Activated T-cell treated with anti-CD3 and anti-CD28 coated beads, Interleukin-2, amount 50 U/mL, for 24 hours (primary cell): ENCODE data around the gene RAB11FIP5.

Source experiments
- DNase-seq: peaks from one replicate; pipeline ENCODE4 v3.0.0-alpha.2; 2020
- H3K27ac Mint-ChIP-seq: 2 replicates; pipeline ENCODE4 v1.8.0; 2020; ENCODE audit warnings: mild to moderate bottlenecking, mixed read lengths
- H3K27me3 Mint-ChIP-seq: 2 replicates; pipeline ENCODE4 v1.8.0; 2020; ENCODE audit warnings: mixed read lengths
- H3K36me3 Mint-ChIP-seq: 2 replicates; pipeline ENCODE4 v1.8.0; 2020; ENCODE audit warnings: low read depth, mixed read lengths
- H3K4me1 Mint-ChIP-seq: 2 replicates; pipeline ENCODE4 v1.8.0; 2020; ENCODE audit warnings: low read depth, mixed read lengths
- H3K4me3 Mint-ChIP-seq: 2 replicates; pipeline ENCODE4 v1.8.0; 2020; ENCODE audit warnings: mild to moderate bottlenecking, moderate library complexity, mixed read lengths
- H3K9me3 Mint-ChIP-seq: 2 replicates; pipeline ENCODE4 v1.8.0; 2020; ENCODE audit warnings: mixed read lengths

Gene RAB11FIP5

GRCh38 chr2:73083886-73084800 is 28.6 kb downstream of the RAB11FIP5 start:
- Mint-ChIP-seq H3K4me1 (no peaks in the 10 kb centered on the region), H3K27me3 (no peaks in the 10 kb centered on the region), H3K27ac (no peak overlapping the region), H3K9me3 (no peaks in the 10 kb centered on the region), H3K36me3 (no peaks in the 10 kb centered on the region), H3K4me3 (no peak overlapping the region)
- DNase-seq, result no peak

GRCh38 chr2:73082523-73083410 is 30.0 kb downstream of the RAB11FIP5 start:
- H3K4me3 Mint-ChIP-seq, result no peak overlapping the region
- no peaks in the 10 kb centered on the region for H3K36me3 Mint-ChIP-seq
- H3K27ac Mint-ChIP-seq, result no peak overlapping the region
- H3K9me3 Mint-ChIP-seq, result no peaks in the 10 kb centered on the region
- H3K27me3 Mint-ChIP-seq, result no peaks in the 10 kb centered on the region
- no peaks in the 10 kb centered on the region for H3K4me1 Mint-ChIP-seq
- DNase-seq, result no peak

- Mint-ChIP-seq H3K4me1 (no peaks in the 10 kb centered on the region), H3K27ac (no peak overlapping the region), H3K36me3 (no peaks in the 10 kb centered on the region), H3K27me3 (no peaks in the 10 kb centered on the region), H3K9me3 (no peaks in the 10 kb centered on the region), H3K4me3 (no peak overlapping the region)
- DNase-seq, result no peak
These were observed 31.5 kb downstream of the RAB11FIP5 start for GRCh38 chr2:73081181-73081671.

GRCh38 chr2:73080321-73081131 is 32.2 kb downstream of the RAB11FIP5 start:
- Mint-ChIP-seq H3K9me3 (no peaks in the 10 kb centered on the region), H3K36me3 (no peaks in the 10 kb centered on the region), H3K27me3 (no peaks in the 10 kb centered on the region), H3K4me1 (no peaks in the 10 kb centered on the region), H3K4me3 (no peak overlapping the region), H3K27ac (no peak overlapping the region)
- DNase-seq, result no peak

- Mint-ChIP-seq H3K9me3 (no peaks in the 10 kb centered on the region), H3K4me3 (no peak overlapping the region), H3K27ac (no peak overlapping the region), H3K27me3 (no peaks in the 10 kb centered on the region), H3K4me1 (no peaks in the 10 kb centered on the region), H3K36me3 (no peaks in the 10 kb centered on the region)
- no peak for DNase-seq
These were observed 33.1 kb downstream of the RAB11FIP5 start for GRCh38 chr2:73079636-73080035.

GRCh38 chr2:73078457-73079411 is 34.0 kb downstream of the RAB11FIP5 start:
- Mint-ChIP-seq H3K27ac (no peak overlapping the region), H3K4me3 (no peak overlapping the region), H3K4me1 (no peaks in the 10 kb centered on the region), H3K36me3 (no peaks in the 10 kb centered on the region), H3K9me3 (no peaks in the 10 kb centered on the region), H3K27me3 (no peaks in the 10 kb centered on the region)
- DNase-seq, result no peak

GRCh38 chr2:73077424-73077795 is 35.3 kb downstream of the RAB11FIP5 start:
- H3K27ac Mint-ChIP-seq, result no peak overlapping the region
- H3K4me1 Mint-ChIP-seq, result no peaks in the 10 kb centered on the region
- DNase-seq, result no peak

GRCh38 chr2:73076701-73077423 is 35.9 kb downstream of the RAB11FIP5 start:
- Mint-ChIP-seq H3K9me3 (no peaks in the 10 kb centered on the region), H3K27ac (no peak overlapping the region), H3K4me3 (no peak overlapping the region), H3K4me1 (peaks cover 5% of the 10 kb centered on the region), H3K27me3 (no peaks in the 10 kb centered on the region), H3K36me3 (no peaks in the 10 kb centered on the region)
- DNase-seq, result no peak

More at GRCh38 chr2:73077424-73077795, 35.3 kb downstream of the RAB11FIP5 start:
- no peaks in the 10 kb centered on the region for H3K9me3 Mint-ChIP-seq
- H3K4me3 Mint-ChIP-seq, result no peak overlapping the region
- H3K27me3 Mint-ChIP-seq, result no peaks in the 10 kb centered on the region
- no peaks in the 10 kb centered on the region for H3K36me3 Mint-ChIP-seq

- peaks cover 8% of the 10 kb centered on the region for H3K4me1 Mint-ChIP-seq
- H3K27me3 Mint-ChIP-seq, result no peaks in the 10 kb centered on the region
- peaks cover 4% of the 10 kb centered on the region for H3K36me3 Mint-ChIP-seq
- H3K27ac Mint-ChIP-seq, result no peak overlapping the region
- H3K9me3 Mint-ChIP-seq, result no peaks in the 10 kb centered on the region
- peak; percentile 22 for DNase-seq
- no peak overlapping the region for H3K4me3 Mint-ChIP-seq
These were observed 37.0 kb downstream of the RAB11FIP5 start for GRCh38 chr2:73075477-73076373.

GRCh38 chr2:73074110-73075069 is 38.4 kb downstream of the RAB11FIP5 start:
- DNase-seq, result peak; percentile 18
- Mint-ChIP-seq H3K27ac (no peak overlapping the region), H3K4me1 (peaks cover 17% of the 10 kb centered on the region), H3K36me3 (peaks cover 6% of the 10 kb centered on the region), H3K27me3 (no peaks in the 10 kb centered on the region), H3K9me3 (no peaks in the 10 kb centered on the region), H3K4me3 (no peak overlapping the region)

GRCh38 chr2:73072416-73072815 is 40.3 kb downstream of the RAB11FIP5 start:
- Mint-ChIP-seq H3K4me1 (peaks cover 25% of the 10 kb centered on the region), H3K9me3 (no peaks in the 10 kb centered on the region), H3K36me3 (peaks cover 6% of the 10 kb centered on the region), H3K27ac (peak overlapping the region; percentile 95), H3K27me3 (no peaks in the 10 kb centered on the region), H3K4me3 (peak overlapping the region; percentile 89)
- DNase-seq, result peak; percentile 25
